Lower lobe of right lung (tissue), 2 donors: Measurements from ENCODE around the gene ANTXR2. TPM values are rescaled to one million over a fixed set of nuclear protein-coding genes. Genes with fewer than 3 reads are reported as not detected.
A peak's percentile ranks its signal among the peaks of the same experiment; 100 is the strongest.

Experiments
- ATAC-seq, 2 donors: fragments of 200-7000 bp; cut with Tn5 transposase; one replicate each; pipeline ENCODE4 v1.9.1; 2020 to 2022; ENCODE audit warnings: mild to moderate bottlenecking in 2 of 2, moderate library complexity in 2 of 2
- DNase-seq: peaks from one replicate; pipeline ENCODE4 v3.0.0-alpha.2; 2020
- H3K27ac ChIP-seq: fragments of 200-600 bp; one replicate; pipeline ENCODE4 v1.8.0; 2022
- H3K27me3 ChIP-seq: fragments of 200-600 bp; one replicate; pipeline ENCODE4 v1.8.0; 2022; ENCODE audit warnings: low read depth
- H3K36me3 ChIP-seq: fragments of 200-600 bp; one replicate; pipeline ENCODE4 v1.8.0; 2022; ENCODE audit warnings: mild to moderate bottlenecking
- H3K4me1 ChIP-seq: fragments of 200-600 bp; one replicate; pipeline ENCODE4 v1.8.0; 2022
- H3K4me3 ChIP-seq: fragments of 200-600 bp; one replicate; pipeline ENCODE4 v1.8.0; 2022; ENCODE audit warnings: mild to moderate bottlenecking
- H3K9me3 ChIP-seq: fragments of 200-600 bp; one replicate; pipeline ENCODE4 v1.8.0; 2022
- intact Hi-C: fragments of 100-400 bp; cut with DNase I; formaldehyde crosslinking; loops from one replicate; pipeline ENCODE4 v1.11.0; 2022
- total RNA-seq: library from RNA; stranded (reverse); fragmentation: NEBNext Ultra II Directional; extraction: Animal tissue kit (Norgen Biotek cat#: 25700); gene quantifications from one replicate; pipeline ENCODE4 v1.2.1, GENCODE V29; 2021
- TF ChIP-seq, protein P1 (sequence below): fragments of 200-600 bp; IDR thresholded peaks from one replicate; pipeline ENCODE4 v1.8.0; 2022; ENCODE audit warnings: antibody characterized with exemption, mild to moderate bottlenecking
- donor health status: DM: no; HTN: yes; CAD: no; lungs with severe emphysema.

Gene ANTXR2
- total RNA-seq, 1 donor from 2014 or later = 62.8 TPM

- no peak overlapping the region for H3K4me3 ChIP-seq
- intact Hi-C loops = no loop called here
- DNase-seq (no peak), ATAC-seq (no peak)
- no peak overlapping the region for H3K27ac ChIP-seq
- TF ChIP-seq, protein P1, sequence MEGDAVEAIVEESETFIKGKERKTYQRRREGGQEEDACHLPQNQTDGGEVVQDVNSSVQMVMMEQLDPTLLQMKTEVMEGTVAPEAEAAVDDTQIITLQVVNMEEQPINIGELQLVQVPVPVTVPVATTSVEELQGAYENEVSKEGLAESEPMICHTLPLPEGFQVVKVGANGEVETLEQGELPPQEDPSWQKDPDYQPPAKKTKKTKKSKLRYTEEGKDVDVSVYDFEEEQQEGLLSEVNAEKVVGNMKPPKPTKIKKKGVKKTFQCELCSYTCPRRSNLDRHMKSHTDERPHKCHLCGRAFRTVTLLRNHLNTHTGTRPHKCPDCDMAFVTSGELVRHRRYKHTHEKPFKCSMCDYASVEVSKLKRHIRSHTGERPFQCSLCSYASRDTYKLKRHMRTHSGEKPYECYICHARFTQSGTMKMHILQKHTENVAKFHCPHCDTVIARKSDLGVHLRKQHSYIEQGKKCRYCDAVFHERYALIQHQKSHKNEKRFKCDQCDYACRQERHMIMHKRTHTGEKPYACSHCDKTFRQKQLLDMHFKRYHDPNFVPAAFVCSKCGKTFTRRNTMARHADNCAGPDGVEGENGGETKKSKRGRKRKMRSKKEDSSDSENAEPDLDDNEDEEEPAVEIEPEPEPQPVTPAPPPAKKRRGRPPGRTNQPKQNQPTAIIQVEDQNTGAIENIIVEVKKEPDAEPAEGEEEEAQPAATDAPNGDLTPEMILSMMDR = no peak
- H3K36me3 ChIP-seq = peaks cover 25% of the 10 kb centered on the region
- H3K9me3 ChIP-seq = no peaks in the 10 kb centered on the region
- no peaks in the 10 kb centered on the region for H3K27me3 ChIP-seq
- H3K4me1 ChIP-seq = no peaks in the 10 kb centered on the region
These were observed 48.7 kb downstream of the ANTXR2 start for GRCh38 chr4:80024335-80024734.

- Histone ChIP-seq H3K27me3 (no peaks in the 10 kb centered on the region), H3K4me1 (peaks cover 4% of the 10 kb centered on the region), H3K9me3 (no peaks in the 10 kb centered on the region), H3K36me3 (peaks cover 38% of the 10 kb centered on the region), H3K4me3 (no peak overlapping the region), H3K27ac (no peak overlapping the region)
- DNase-seq = no peak
- intact Hi-C loops = no loop called here
- no peak for ATAC-seq
- TF ChIP-seq, protein P1 = no peak
These were observed 50.7 kb downstream of the ANTXR2 start for GRCh38 chr4:80022282-80022681.

GRCh38 chr4:80017125-80017854, 55.7 kb downstream of the ANTXR2 start:
- Histone ChIP-seq H3K4me3 (no peak overlapping the region), H3K27me3 (no peaks in the 10 kb centered on the region), H3K36me3 (peaks cover 27% of the 10 kb centered on the region), H3K4me1 (peaks cover 10% of the 10 kb centered on the region), H3K27ac (peak overlapping the region; percentile 6), H3K9me3 (no peaks in the 10 kb centered on the region)
- TF ChIP-seq, protein P1 = no peak
- DNase-seq = no peak
- intact Hi-C loops = no loop called here
- ATAC-seq = no peak

GRCh38 chr4:80016506-80016905, 56.5 kb downstream of the ANTXR2 start:
- H3K9me3 ChIP-seq = no peaks in the 10 kb centered on the region
- no peaks in the 10 kb centered on the region for H3K27me3 ChIP-seq
- DNase-seq = no peak
- H3K4me1 ChIP-seq = peaks cover 10% of the 10 kb centered on the region
- intact Hi-C loops = no loop called here
- TF ChIP-seq, protein P1 = no peak
- no peak overlapping the region for H3K27ac ChIP-seq
- ATAC-seq = no peak
- H3K4me3 ChIP-seq = no peak overlapping the region
- peaks cover 27% of the 10 kb centered on the region for H3K36me3 ChIP-seq

- H3K4me1 ChIP-seq = peaks cover 10% of the 10 kb centered on the region
- intact Hi-C loops = no loop called here
- ATAC-seq (no peak), DNase-seq (no peak)
- H3K4me3 ChIP-seq = no peak overlapping the region
- peaks cover 27% of the 10 kb centered on the region for H3K36me3 ChIP-seq
- TF ChIP-seq, protein P1 = no peak
- no peaks in the 10 kb centered on the region for H3K27me3 ChIP-seq
- no peak overlapping the region for H3K27ac ChIP-seq
- no peaks in the 10 kb centered on the region for H3K9me3 ChIP-seq
These were observed 57.4 kb downstream of the ANTXR2 start for GRCh38 chr4:80015407-80016189.
